ENCODE results near the gene FXYD5. TPM values are rescaled to one million over a fixed set of nuclear protein-coding genes. Genes with fewer than 3 reads are reported as not detected.
A peak's percentile ranks its signal among the peaks of the same experiment; 100 is the strongest.

Gene FXYD5
- total RNA-seq, 4 donors from 2014 or later = 10.9 to 86.2 (median 34.2) TPM

GRCh38 chr19:35112995-35113688 lies 41.4 kb upstream of the FXYD5 start:
- no peak for DNase-seq
- H3K9me3 ChIP-seq = no peaks in the 10 kb centered on the region
- intact Hi-C loops (cut with DNase I; ENCODE audit: low total_unique reads) = no loop called here
- H3K4me3 ChIP-seq = no peak overlapping the region
- H3K27me3 ChIP-seq = no peaks in the 10 kb centered on the region
- no peaks in the 10 kb centered on the region for H3K36me3 ChIP-seq
- H3K4me1 ChIP-seq = no peaks in the 10 kb centered on the region
- TF ChIP-seq POLR2A (IDR thresholded peaks at IDR 0.05) (no peak), CTCF (IDR thresholded peaks at IDR 0.05) (no peak)
- no peak overlapping the region for H3K27ac ChIP-seq

GRCh38 chr19:35114353-35115176 lies 40.0 kb upstream of the FXYD5 start:
- peak overlapping the region; percentile 23 to 24 for H3K4me3 ChIP-seq
- no peaks in the 10 kb centered on the region for H3K27me3 ChIP-seq
- peak; percentile 69 to 77 for DNase-seq
- H3K9me3 ChIP-seq = no peaks in the 10 kb centered on the region
- H3K27ac ChIP-seq = peak overlapping the region; percentile 24 to 36
- no peaks in the 10 kb centered on the region for H3K4me1 ChIP-seq
- H3K36me3 ChIP-seq = no peaks in the 10 kb centered on the region
- TF ChIP-seq CTCF (IDR thresholded peaks at IDR 0.05) (peak; percentile 89 to 98 (median 94)), POLR2A (IDR thresholded peaks at IDR 0.05) (no peak)
- intact Hi-C loops (cut with DNase I; ENCODE audit: low total_unique reads) = no loop called here

GRCh38 chr19:35115177-35115951 lies 39.2 kb upstream of the FXYD5 start, which contains the start of gene FXYD3:
FXYD3 (plus strand) TSS chr19:35115823; CDS start chr19:35119377, 3,554 bp downstream.
- Histone ChIP-seq H3K4me1 (no peaks in the 10 kb centered on the region), H3K36me3 (no peaks in the 10 kb centered on the region), H3K9me3 (no peaks in the 10 kb centered on the region), H3K27ac (peak within 1 kb of the TSS; percentile 24 to 36), H3K27me3 (no peaks in the 10 kb centered on the region), H3K4me3 (peak within 1 kb of the TSS; percentile 23 to 24)
- intact Hi-C loops (cut with DNase I; ENCODE audit: low total_unique reads) = no loop called here
- TF ChIP-seq POLR2A (IDR thresholded peaks at IDR 0.05) (no peak), CTCF (IDR thresholded peaks at IDR 0.05) (no peak)
- no peak for DNase-seq

- DNase-seq = no peak
- Histone ChIP-seq H3K27ac (peak overlapping the region in 1 of 2 donors; percentile 21), H3K36me3 (no peaks in the 10 kb centered on the region), H3K4me3 (no peak overlapping the region), H3K9me3 (no peaks in the 10 kb centered on the region), H3K27me3 (no peaks in the 10 kb centered on the region), H3K4me1 (no peaks in the 10 kb centered on the region)
- TF ChIP-seq CTCF (IDR thresholded peaks at IDR 0.05) (no peak), POLR2A (IDR thresholded peaks at IDR 0.05) (no peak)
- intact Hi-C loops (cut with DNase I; ENCODE audit: low total_unique reads) = no loop called here
These were observed 38.3 kb upstream of the FXYD5 start for GRCh38 chr19:35116072-35116801.

Data from uterus (tissue), 4 donors.